SK-N-SH (cell line): ENCODE results near the gene THOP1. TPM values are rescaled to one million over a fixed set of nuclear protein-coding genes. Genes with fewer than 3 reads are reported as not detected.
A peak's percentile ranks its signal among the peaks of the same experiment; 100 is the strongest.

Experiments
- CTCF ChIA-PET: fragments of 300-600, 350-600 bp; formaldehyde crosslinking; extraction: SDS; loops from one replicate; lab custom pipeline; 2021; lab: Yijun Ruan, JAX
- POLR2A ChIA-PET: fragments of 350-600 bp; sonication (Branson Sonifier 250); formaldehyde crosslinking; extraction: SDS; loops from one replicate; lab custom pipeline; 2020; ENCODE audit warnings: antibody characterized with exemption, inconsistent platforms; lab: Yijun Ruan, JAX
- DNase-seq: peaks from one replicate; pipeline ENCODE4 v3.0.0; 2012
- H2AFZ ChIP-seq: fragments of 200-600 bp; sonication (generic); 2 replicates; pipeline ENCODE4 v1.8.1; 2016; ENCODE audit warnings: antibody characterized with exemption, mild to moderate bottlenecking, low read depth
- H3F3A ChIP-seq: fragments of 200-600 bp; sonication (generic); replicated peaks from 2 replicates; pipeline ENCODE3; 2016; ENCODE audit warnings: antibody characterized with exemption, mild to moderate bottlenecking; ENCODE audit not compliant: insufficient read depth
- H3K27ac ChIP-seq, 2 experiments: fragments of 200-500 bp in 1 of 2; fragments of 200-600 bp in 1 of 2; sonication (Bioruptor generic) in 1 of 2; sonication (generic), shearing (Covaris generic) in 1 of 2; 2 replicates each; pipeline versions ENCODE4 v1.5.1 to v1.6.1; 2014 to 2016; ENCODE audit warnings: low read depth in 2 of 2, inconsistent platforms in 1 of 2, low read length in 1 of 2, mild to moderate bottlenecking in 1 of 2, mixed read lengths in 1 of 2
- H3K27me3 ChIP-seq: fragments of 200-600 bp; sonication (generic), shearing (Covaris generic); 2 replicates; pipeline ENCODE4 v1.6.1; 2016; ENCODE audit warnings: mixed run types; ENCODE audit not compliant: insufficient read depth
- H3K36me3 ChIP-seq, 2 experiments: fragments of 200-500 bp in 1 of 2; fragments of 200-600 bp in 1 of 2; sonication (Bioruptor generic) in 1 of 2; sonication (generic) in 1 of 2; replicated peaks in 1 of 2; 2 replicates each; pipeline versions ENCODE3 to v1.5.1; 2014 to 2016; ENCODE audit warnings: low read length in 1 of 2, mild to moderate bottlenecking in 1 of 2; ENCODE audit not compliant: insufficient read depth in 2 of 2, control insufficient read depth in 1 of 2
- H3K4me1 ChIP-seq, 2 experiments: fragments of 200-500 bp in 1 of 2; fragments of 200-600 bp in 1 of 2; sonication (Bioruptor generic) in 1 of 2; sonication (generic), shearing (Covaris generic) in 1 of 2; 2 replicates each; pipeline versions ENCODE4 v1.5.1 to v1.6.1; 2014 to 2016; ENCODE audit warnings: low read depth in 1 of 2, low read length in 1 of 2, mixed run types in 1 of 2; ENCODE audit not compliant: insufficient read depth in 2 of 2, control insufficient read depth in 1 of 2
- H3K4me2 ChIP-seq: fragments of 200-600 bp; sonication (generic), shearing (Covaris generic); 2 replicates; pipeline ENCODE4 v1.6.1; 2017; ENCODE audit warnings: mixed run types
- H3K4me3 ChIP-seq, 2 experiments: fragments of 200-500 bp in 1 of 2; fragments of 200-600 bp in 1 of 2; sonication (Bioruptor generic) in 1 of 2; sonication (generic), shearing (Covaris generic) in 1 of 2; 2 replicates each; pipeline versions ENCODE4 v1.5.1 to v1.8.1; 2014 to 2016; ENCODE audit warnings: low read depth in 2 of 2, inconsistent platforms in 1 of 2, low read length in 1 of 2, mild to moderate bottlenecking in 1 of 2, mixed read lengths in 1 of 2, moderate library complexity in 1 of 2
- H3K79me2 ChIP-seq: fragments of 200-600 bp; sonication (generic); 2 replicates; pipeline ENCODE4 v1.8.1; 2017; ENCODE audit warnings: mild to moderate bottlenecking; ENCODE audit not compliant: insufficient read depth
- H3K9ac ChIP-seq: fragments of 200-600 bp; sonication (generic); 2 replicates; pipeline ENCODE4 v1.6.1; 2017; ENCODE audit warnings: mixed run types
- H3K9me2 ChIP-seq: fragments of 200-600 bp; sonication (generic); 2 replicates; pipeline ENCODE4 v1.6.1; 2017; ENCODE audit warnings: mixed run types
- H3K9me3 ChIP-seq: fragments of 200-600 bp; sonication (generic); 2 replicates; pipeline ENCODE4 v1.6.1; 2017; ENCODE audit warnings: mixed run types, mild to moderate bottlenecking, moderate library complexity
- H4K20me1 ChIP-seq: fragments of 200-600 bp; sonication (generic); 2 replicates; pipeline ENCODE4 v1.6.1; 2017; ENCODE audit warnings: mild to moderate bottlenecking, mixed run types; ENCODE audit not compliant: insufficient read depth
- FOSL2 ChIP-seq: IDR thresholded peaks from 2 replicates; pipeline ENCODE4 v1.4.0; 2012; ENCODE audit warnings: low read depth, mild to moderate bottlenecking, moderate library complexity, borderline replicate concordance
- GATA2 ChIP-seq: sonication (generic); formaldehyde crosslinking; IDR thresholded peaks from 2 replicates; pipeline ENCODE4 v1.5.0; 2020; ENCODE audit warnings: mild to moderate bottlenecking, missing genetic modification reagents
- NRF1 ChIP-seq: IDR thresholded peaks from 2 replicates; pipeline ENCODE4 v1.6.1; 2012; ENCODE audit warnings: low read depth, mild to moderate bottlenecking, low read length
- PBX3 ChIP-seq: IDR thresholded peaks from 2 replicates; pipeline ENCODE4; 2012
- RCOR1 ChIP-seq: fragments of 150-350 bp; IDR thresholded peaks from 2 replicates; pipeline ENCODE4 v1.6.1; 2017; ENCODE audit warnings: antibody characterized with exemption, low read length
- TCF12 ChIP-seq: IDR thresholded peaks from 2 replicates; pipeline ENCODE4 v1.4.0; 2012
- TEAD4 ChIP-seq: IDR thresholded peaks from 2 replicates; pipeline ENCODE4 v1.4.0; 2012; ENCODE audit warnings: mild to moderate bottlenecking, borderline replicate concordance; ENCODE audit not compliant: insufficient read depth
- USF1 ChIP-seq: IDR thresholded peaks from 2 replicates; pipeline ENCODE4 v1.4.0; 2012; ENCODE audit warnings: low read depth, borderline replicate concordance
- WGBS: methylation state at CpG from one replicate; pipeline ENCODE4 v1.1.6; 2017; ENCODE audit warnings: low lambda C conversion rate; 5-methylcytosine and 5-hydroxymethylcytosine counted together
- polyA plus RNA-seq, 3 experiments: library from polyadenylated mRNA; depleted of rRNA; stranded (reverse); fragments of >200 nt; gene quantifications; 2 replicates each; pipeline ENCODE4 v1.2.3, GENCODE V29; 2012
- TF ChIP-seq, protein P1 (sequence below): fragments of 150-350 bp; IDR thresholded peaks from 2 replicates; pipeline ENCODE4 v1.6.1; 2016; ENCODE audit warnings: mild to moderate bottlenecking, low read depth, low read length
- TF ChIP-seq, protein P2 (sequence below): IDR thresholded peaks from 2 replicates; pipeline ENCODE4 v1.4.0; 2012; ENCODE audit warnings: low read depth

Gene THOP1
- polyA plus RNA-seq, 1 of the 3 experiments (the other 2 are of a cell fraction) = 138 TPM

- TF ChIP-seq USF1 (no peak), FOSL2 (no peak), TCF12 (no peak), RCOR1 (no peak; the same call in 1 of the 2 replicates), TEAD4 (no peak), PBX3 (no peak)
- TF ChIP-seq, protein P1, sequence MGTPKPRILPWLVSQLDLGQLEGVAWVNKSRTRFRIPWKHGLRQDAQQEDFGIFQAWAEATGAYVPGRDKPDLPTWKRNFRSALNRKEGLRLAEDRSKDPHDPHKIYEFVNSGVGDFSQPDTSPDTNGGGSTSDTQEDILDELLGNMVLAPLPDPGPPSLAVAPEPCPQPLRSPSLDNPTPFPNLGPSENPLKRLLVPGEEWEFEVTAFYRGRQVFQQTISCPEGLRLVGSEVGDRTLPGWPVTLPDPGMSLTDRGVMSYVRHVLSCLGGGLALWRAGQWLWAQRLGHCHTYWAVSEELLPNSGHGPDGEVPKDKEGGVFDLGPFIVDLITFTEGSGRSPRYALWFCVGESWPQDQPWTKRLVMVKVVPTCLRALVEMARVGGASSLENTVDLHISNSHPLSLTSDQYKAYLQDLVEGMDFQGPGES = no peak
- H3K4me3 ChIP-seq = peak overlapping the region in 1 of 2 experiments; percentile 6; a peak in 1 of 4 replicates
- H3K9ac ChIP-seq = no peak overlapping the region
- no peaks in the 10 kb centered on the region for H4K20me1 ChIP-seq
- H3K36me3 ChIP-seq = peaks cover 34 to 56% of the 10 kb centered on the region in 2 experiments
- CTCF ChIA-PET = no interaction called here
- no peaks in the 10 kb centered on the region for H3K27me3 ChIP-seq
- no peak for DNase-seq
- no peak overlapping the region for H3K27ac ChIP-seq
- WGBS = 96% methylated on average over 11 of the region's 11 CpGs
- H3K79me2 ChIP-seq = peaks cover 11% of the 10 kb centered on the region; the same call in 1 of the 2 replicates
- H3K9me3 ChIP-seq = peaks cover 31% of the 10 kb centered on the region
- no peaks in the 10 kb centered on the region for H3K4me1 ChIP-seq
- H2AFZ ChIP-seq = no peak overlapping the region
- POLR2A ChIA-PET = no interaction called here
- H3K4me2 ChIP-seq = no peak overlapping the region
- no peaks in the 10 kb centered on the region for H3K9me2 ChIP-seq
- no peaks in the 10 kb centered on the region for H3F3A ChIP-seq
These were observed 67.8 kb downstream of the THOP1 start for GRCh38 chr19:2853015-2853606.

- WGBS = 84% methylated on average over 3 of the region's 3 CpGs
- ChIA-PET POLR2A (interaction anchor here (0.6 kb wide), 1 partner anchor 14 kb away, joined by 3 read pairs; no protein-coding TSS in a partner anchor), CTCF (interaction anchor here (1.0 kb wide), 1 partner anchor 33 kb away, joined by 3 read pairs; no protein-coding TSS in a partner anchor)
- Histone ChIP-seq H3K27ac (no peak overlapping the region), H2AFZ (no peak overlapping the region), H4K20me1 (no peaks in the 10 kb centered on the region), H3K4me1 (no peaks in the 10 kb centered on the region), H3K4me2 (no peak overlapping the region), H3K9ac (no peak overlapping the region), H3K79me2 (no peaks in the 10 kb centered on the region), H3K4me3 (no peak overlapping the region; a peak in 1 of 4 replicates), H3K9me2 (no peaks in the 10 kb centered on the region), H3F3A (no peaks in the 10 kb centered on the region), H3K36me3 (peaks cover 34 to 59% of the 10 kb centered on the region in 2 experiments), H3K9me3 (peaks cover 26% of the 10 kb centered on the region), H3K27me3 (no peaks in the 10 kb centered on the region)
- DNase-seq = no peak
- TF ChIP-seq GATA2 (CRISPR knock-in tag) (no peak), NRF1 (no peak), FOSL2 (no peak), USF1 (no peak), TEAD4 (no peak)
- TF ChIP-seq, protein P2, sequence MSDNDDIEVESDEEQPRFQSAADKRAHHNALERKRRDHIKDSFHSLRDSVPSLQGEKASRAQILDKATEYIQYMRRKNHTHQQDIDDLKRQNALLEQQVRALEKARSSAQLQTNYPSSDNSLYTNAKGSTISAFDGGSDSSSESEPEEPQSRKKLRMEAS = no peak
These were observed 69.5 kb downstream of the THOP1 start for GRCh38 chr19:2854849-2855248.
